Uterus (tissue), 2 donors: Measurements from ENCODE around the gene ZYX.

Experiments
- CTCF ChIP-seq, 4 experiments: fragments of 200-600 bp in 2 of 4; fragments of 450-650 bp in 2 of 4; sonication (generic) in 2 of 4; IDR thresholded peaks; one replicate each; pipeline ENCODE4 v1.5.1; 2016 to 2019; ENCODE audit warnings: antibody characterized with exemption in 4 of 4, mild to moderate bottlenecking in 2 of 4, moderate library complexity in 1 of 4
- POLR2A ChIP-seq, 2 donors: fragments of 450-650 bp; IDR thresholded peaks; one replicate each; pipeline ENCODE4 v1.6.1; 2016; ENCODE audit warnings: antibody characterized with exemption in 2 of 2, mild to moderate bottlenecking in 1 of 2, moderate library complexity in 1 of 2

- TF ChIP-seq CTCF (IDR thresholded peaks at IDR 0.05) (no peak), POLR2A (IDR thresholded peaks at IDR 0.05) (no peak)
Observed at GRCh38 chr7:143418681-143419458, 37.7 kb downstream of the ZYX start.
